Forelimb muscle (tissue), 1 donor: ENCODE results near the gene CD248. TPM values are rescaled to one million over a fixed set of nuclear protein-coding genes. Genes with fewer than 3 reads are reported as not detected.
A peak's percentile ranks its signal among the peaks of the same experiment; 100 is the strongest.
"Not testable (repeated sequence)": the region's sequence is repeated elsewhere in the genome, so short reads cannot be mapped to it uniquely, and the experiment has no call there.

Experiments
- DNase-seq: peaks from one replicate; pipeline ENCODE4 v3.0.0-alpha.2; 2013; ENCODE audit warnings: low read depth
- polyA plus RNA-seq: library from polyadenylated mRNA; unstranded; fragments of 120-200 nt; gene quantifications from one replicate; pipeline ENCODE4 v1.2.1, GENCODE V29; 2013; ENCODE audit not compliant: insufficient read length

CD248 gene, protein sequence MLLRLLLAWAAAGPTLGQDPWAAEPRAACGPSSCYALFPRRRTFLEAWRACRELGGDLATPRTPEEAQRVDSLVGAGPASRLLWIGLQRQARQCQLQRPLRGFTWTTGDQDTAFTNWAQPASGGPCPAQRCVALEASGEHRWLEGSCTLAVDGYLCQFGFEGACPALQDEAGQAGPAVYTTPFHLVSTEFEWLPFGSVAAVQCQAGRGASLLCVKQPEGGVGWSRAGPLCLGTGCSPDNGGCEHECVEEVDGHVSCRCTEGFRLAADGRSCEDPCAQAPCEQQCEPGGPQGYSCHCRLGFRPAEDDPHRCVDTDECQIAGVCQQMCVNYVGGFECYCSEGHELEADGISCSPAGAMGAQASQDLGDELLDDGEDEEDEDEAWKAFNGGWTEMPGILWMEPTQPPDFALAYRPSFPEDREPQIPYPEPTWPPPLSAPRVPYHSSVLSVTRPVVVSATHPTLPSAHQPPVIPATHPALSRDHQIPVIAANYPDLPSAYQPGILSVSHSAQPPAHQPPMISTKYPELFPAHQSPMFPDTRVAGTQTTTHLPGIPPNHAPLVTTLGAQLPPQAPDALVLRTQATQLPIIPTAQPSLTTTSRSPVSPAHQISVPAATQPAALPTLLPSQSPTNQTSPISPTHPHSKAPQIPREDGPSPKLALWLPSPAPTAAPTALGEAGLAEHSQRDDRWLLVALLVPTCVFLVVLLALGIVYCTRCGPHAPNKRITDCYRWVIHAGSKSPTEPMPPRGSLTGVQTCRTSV
- polyA plus RNA-seq = 76.4 TPM

DNA sequence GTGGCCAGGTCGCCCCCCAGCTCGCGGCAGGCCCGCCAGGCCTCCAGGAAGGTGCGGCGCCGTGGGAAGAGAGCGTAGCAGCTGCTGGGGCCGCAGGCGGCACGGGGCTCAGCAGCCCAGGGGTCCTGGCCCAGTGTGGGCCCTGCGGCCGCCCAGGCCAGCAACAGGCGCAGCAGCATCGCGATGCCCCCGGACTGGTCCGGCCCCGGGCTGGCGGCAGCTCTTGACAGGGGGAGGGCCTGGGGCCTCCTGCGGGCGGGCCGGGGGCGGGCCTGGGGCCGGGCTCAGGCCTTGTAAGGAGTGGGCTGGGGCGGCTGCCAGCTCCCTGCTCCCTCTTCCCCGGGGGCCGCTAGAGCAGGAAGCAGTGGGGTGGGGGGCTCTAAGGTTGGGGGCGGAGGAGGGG lies at the start of gene CD248:
Gene CD248, minus strand, starts transcription at position 196 of the 403 bp plus-strand sequence. Its CDS starts 17 bp downstream, at position 179.
- DNase-seq = no peak

DNA sequence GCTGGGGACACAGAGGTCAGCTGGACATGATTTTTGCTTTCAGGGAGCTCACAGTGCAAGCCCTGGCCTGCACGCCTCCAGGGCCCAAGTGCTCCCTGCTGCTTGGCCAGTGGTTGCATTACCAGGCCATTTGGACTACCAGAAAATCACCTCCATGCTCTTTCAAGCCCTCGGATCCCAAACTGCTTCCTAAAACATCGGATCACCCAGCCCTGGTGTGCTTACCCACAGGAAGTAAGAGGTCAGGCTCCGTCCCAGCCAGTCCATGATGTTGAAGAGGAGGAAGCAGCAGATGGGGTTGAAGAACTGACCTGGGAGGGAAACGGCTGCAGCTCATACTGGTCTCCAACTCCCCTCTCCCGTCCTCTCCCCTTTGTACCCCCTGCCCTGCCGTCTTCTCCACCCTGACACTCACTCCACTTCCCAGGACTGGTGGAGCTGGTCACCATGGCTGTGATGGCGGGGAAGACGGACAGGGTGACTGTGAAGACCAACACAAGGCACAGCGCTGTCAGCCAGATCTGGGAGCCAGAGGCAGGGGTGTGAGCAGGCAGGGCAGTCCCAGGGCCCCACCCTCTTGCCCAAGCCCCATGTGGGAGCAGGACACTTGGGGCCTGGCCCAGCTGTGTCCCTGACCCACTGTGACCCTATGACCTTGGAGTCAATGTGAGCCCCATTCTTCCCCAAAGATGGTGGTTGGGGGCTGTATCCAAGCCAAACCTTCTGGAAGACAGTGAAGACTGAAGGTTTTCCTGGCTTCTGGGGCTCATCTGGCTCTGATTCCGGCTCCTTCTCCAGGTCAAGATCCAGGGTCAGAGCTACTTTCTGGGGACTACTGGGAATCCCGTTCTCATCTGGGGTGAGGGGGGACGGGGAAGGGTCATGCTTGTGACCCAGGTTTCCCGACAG lies 49.1 kb upstream of the CD248 start:
- no peak for DNase-seq

DNA sequence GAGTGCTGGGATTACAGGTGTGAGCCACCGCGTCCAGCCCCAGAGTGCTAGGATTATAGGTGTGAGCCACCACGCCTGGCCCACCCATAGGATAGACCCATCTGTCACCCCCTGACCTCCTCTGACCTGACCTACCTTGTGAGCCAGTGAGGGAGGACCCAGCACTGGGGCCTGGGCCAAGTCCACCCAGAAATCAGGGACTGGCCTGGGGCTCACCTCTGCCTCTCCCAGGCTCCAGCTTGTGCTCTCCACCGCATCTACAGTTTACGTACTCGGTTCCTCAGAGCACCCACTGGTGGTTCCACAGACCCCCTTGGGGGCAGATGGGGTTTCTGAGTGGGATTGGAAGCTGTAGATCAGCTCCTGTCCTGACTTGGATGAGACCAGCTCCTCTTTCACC lies 48.3 kb upstream of the CD248 start:
- no peak for DNase-seq

DNA sequence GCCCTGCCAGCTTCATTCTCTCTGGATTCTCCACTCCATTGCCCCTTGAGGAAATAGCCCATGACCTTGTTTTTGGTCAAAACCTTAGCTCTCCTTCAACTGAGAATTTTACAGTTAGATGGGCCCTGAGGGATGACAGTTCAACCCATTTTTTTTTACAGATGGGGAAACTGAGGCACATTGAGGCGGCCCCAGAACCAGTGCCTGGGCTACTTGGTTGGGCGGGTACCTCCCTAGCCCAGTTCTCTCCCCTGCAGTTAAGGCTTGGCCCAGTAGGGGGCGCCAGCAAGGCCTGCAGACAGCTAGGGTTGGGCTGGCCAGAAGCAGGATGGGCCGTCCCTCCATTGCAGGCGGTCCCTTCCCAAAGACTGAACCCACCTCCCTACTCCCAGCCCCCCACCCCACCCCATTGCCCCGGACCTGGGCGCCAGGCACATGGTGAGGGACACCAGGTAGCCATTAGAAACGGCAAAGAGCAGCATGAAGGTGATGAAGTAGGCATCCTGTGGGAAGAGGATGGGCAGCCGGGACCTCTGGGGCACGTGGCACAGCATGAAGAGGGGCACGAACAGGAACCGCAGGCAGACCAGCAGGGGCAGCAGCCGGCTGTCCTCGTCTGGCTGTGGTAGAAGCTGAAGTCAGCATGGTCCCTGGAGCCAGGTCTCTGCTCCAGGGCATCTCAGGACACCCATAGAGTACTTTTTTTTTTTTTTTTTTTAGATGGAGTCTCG lies 47.1 kb upstream of the CD248 start:
- no peak for DNase-seq

DNA sequence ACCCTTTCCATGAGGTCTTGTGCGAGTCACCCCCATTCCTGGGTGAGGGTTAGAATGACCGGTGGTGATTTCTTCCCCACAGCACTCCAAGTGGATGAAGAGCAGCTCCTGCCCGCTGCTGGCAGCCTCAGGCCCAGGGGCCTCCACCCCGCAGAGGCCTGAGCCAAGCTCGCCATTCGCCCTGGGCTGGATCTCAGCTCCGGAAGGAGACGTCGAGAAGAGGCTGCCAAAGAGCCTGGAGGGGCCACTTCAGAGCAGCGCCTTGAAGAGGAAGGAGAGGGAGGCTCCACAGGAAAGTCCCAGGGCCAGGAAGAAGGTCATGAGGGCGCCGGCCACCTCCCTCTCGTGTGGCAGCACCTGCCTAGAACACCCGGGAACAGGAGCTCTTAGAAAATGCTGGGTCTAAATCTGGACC lies 46.4 kb upstream of the CD248 start:
- DNase-seq = no peak

DNA sequence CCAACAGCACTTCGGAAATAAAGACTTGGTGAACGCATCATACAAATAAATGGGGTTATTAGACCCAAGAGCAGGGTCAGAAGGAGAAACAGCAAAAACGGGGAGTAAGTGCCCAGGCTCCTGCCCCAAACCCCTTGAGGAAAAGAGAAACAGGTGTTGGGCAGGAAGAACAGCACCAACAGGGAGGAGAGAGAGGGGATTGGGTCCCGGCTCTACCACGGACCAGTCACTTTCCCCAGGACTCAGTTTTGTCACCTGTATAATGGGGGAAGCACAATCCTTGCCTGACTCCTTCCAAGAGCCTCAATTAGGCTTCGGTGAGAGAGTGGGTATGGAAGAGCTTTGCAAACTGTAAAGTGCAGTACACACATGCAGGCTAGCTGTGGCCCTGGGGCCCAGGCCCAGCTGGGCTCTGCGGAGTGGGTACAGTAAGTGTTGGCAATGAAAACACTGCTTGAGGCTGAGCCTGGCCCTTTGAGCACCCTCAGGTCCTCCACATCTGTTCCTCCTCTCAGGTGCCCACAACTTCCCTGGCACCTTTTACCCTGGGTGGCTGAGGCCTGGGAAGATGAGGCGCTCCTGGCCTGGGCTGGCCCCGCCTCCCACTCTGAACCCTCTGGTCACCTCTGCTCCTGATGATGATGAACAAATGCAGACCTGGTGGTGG lies 45.8 kb upstream of the CD248 start:
- no peak for DNase-seq

DNA sequence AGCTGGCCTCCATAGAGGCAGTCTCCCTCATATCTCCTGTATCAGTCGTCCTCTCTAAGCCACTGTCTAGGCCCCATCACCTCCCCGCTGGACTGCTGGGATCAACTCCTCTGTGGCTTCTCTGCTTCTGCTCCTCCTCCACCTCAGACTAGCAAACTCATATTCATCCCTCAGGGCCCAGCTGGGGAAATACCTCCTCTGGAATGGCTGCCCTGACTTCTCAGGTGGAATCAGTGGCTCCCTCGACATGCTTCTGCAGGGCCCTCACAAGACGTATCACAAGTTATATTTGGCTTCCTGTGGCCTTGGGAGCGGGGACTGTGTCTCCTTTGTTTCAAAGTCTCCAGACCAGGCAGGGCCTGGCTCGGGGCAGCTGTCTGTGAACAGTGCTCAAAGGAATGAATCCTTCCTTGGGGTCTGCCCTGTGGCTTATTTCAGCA lies 44.7 kb upstream of the CD248 start:
- DNase-seq = no peak

DNA sequence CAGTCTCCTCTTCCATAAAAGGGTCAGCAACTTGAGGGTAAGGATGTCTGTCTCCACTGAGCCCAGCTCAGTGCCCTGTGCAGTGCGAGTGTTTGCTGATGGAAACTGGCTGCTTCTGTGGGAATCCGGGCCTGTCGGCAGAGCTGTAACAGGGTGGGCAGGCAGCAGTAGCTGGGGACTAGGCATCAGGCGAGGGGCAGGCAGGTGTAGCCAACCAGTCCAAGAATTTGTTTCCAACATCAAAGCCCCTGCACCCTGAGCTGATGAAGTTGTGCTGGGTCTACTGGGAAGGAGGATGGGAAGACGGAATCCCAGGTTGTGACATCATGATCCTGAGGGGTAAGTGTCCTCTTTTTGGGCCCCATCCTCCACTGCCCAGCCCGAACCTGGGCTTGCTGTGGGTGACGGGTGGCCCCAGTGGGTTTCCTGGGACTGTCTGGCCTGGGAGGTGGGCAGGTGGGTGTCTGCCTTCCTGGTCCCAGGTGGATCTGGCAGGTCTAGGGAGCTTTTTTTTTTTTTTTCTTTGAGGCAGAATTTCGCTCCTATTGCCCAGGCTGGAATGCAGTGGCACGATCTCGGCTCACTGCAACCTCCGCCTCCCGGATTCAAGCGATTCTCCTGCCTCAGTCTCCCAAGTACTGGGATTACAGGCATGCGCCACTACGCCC lies 43.7 kb upstream of the CD248 start:
- no peak for DNase-seq

DNA sequence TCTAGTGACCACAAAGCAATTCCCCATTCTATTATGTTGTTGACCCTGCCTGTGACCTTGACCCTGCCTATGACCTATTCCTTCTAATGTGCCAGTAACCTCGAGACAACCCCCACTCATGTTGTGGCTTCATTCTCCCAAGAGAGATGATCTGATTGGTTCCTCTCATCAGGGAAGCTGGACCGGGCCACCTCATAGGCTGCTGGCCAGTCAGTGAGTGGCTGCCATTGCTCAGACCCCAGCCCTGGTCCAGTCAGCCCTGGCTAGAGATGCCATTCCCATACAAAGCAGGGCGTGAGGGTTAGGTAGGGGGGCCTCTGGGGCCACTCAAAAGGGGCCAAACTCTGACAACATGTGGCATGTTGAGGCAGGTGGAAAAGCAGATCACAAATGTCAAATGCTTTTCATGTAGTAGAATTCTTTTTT lies 42.8 kb upstream of the CD248 start:
- DNase-seq = no peak

DNA sequence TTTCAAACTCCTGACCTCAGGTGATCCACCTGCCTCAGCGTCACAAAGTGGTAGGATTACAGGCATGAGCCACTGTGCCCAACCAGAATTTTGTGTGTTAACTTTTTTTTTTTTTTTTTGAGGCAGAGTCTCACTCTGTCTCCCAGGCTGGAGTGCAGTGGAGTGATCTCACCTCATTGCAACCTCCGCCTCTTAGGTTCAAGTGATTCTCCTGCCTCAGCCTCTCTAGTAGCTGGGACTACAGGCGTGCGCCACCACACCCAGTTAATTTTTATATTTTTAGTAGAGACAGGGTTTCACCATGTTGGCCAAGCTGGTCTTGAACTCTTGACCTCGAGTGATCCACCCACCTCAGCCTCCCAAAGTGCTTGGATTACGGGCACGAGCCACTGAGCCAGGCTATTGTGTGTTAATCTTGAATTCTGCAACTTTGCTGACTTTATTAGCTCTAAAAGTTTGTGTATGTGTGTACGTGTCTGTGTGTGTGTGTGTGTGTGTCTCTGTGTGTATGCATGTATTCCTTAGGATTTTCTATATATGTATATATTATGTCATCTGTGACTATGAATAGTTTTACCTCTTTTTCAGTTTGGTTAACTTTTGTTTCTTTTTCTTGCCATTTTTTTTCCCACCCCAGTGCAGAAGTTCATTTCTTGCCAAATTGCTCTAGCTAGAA lies 33.9 kb upstream of the CD248 start:
- not testable (repeated sequence) for DNase-seq

DNA sequence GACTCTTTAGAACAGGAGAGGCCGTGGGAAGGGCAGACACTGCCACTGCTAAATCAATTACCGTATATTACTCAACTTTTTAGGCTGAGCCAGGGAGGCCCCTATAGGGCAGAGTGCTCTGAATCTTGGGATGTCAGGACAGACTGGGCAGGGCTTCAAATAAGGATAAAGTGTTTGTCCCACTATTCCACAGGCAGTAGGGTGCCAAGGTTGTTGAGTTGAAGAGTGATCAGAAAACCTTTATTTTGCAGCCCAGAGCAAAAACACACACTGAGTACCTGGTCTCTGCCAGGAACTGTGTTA lies 32.2 kb upstream of the CD248 start:
- DNase-seq = no peak

DNA sequence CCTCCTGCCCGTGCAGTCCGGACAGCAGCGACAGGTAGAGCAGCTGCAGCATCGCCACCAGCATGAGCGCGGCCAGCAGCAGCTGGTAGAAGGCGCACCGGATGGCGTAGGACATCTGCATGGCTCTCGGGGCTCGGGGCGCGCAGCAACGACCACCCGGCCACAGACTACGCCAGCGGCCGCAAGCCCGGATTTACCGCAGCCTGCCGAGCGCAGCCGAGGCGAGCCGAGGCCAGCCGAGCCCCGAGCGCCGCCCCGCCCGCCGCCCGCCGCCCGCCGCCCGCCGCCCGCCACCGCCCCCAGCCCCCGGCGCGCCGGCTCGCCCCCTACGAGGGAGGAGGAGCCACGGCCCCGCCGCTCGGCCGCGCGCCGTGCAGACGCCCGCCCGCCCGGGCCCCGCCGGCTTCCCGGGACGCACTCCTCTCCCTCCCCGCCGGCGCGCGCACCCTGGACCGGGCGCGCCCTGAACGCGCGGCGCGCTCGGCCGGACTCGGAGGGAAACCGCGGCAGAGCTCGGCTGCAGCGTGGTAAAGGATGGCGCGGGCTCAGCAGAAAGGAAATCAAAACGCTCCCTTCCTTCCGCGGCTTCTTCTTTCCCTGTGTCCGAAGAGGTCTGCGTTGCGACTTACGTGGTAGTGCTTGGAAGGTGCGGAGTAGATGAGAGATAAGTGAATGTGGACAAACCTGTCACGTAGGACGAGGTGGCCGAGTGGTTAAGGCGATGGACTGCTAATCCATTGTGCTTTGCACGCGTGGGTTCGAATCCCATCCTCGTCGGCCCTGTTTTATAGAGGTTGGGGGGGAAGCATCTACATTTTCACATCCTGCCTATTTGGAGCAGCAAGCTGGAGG lies 30.8 kb upstream of the CD248 start, which contains the start of gene B4GAT1:
Gene B4GAT1, minus strand, starts transcription at position 205 of the 852 bp plus-strand sequence. Its CDS starts 84 bp downstream, at position 121.
- peak; percentile 86 for DNase-seq

DNA sequence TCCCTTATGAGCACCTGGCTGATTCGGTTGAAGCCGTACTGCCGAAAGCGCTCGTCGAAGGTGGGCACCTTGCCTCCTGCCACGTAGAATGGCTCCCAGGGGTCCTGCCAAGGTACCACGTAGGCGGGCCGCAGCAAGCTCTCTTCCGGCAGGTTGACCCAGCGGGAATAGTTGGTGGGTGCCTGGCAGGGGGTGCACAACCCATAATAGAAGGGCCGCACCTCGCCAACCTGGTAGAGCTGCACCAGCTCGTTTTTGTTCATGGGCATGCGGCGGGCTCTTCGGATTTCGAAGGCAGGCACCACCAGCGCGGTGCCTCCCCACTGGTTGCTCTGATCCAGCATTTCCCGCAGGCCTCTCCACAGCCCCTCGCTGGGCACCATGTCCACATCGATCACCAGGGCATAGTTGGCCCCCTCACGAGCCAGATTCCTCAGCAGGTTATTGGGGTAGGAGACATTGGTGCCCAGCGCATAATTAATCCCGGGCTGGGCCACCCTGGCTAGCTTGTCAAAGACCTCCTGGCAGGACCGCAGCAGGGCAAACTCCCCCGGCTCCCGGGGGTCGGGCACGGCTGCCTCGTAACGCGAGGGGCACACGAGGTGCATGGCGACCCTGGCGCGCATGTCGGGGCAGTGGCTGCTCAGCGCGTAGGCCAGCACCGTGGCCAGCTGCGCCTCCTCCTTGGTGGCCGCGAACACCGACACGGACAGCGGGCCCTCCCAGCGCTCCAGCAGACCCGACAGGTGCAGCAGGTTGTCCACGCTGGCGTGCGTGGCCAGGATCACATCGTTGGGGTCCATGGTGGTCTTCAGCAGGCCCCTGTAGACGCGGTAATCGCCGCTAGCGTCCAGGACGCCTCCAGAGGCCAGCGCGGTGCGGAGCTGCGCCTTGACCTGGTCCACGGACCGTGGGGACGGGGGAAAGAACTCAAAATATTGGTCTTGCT lies 29.9 kb upstream of the CD248 start:
- no peak for DNase-seq

DNA sequence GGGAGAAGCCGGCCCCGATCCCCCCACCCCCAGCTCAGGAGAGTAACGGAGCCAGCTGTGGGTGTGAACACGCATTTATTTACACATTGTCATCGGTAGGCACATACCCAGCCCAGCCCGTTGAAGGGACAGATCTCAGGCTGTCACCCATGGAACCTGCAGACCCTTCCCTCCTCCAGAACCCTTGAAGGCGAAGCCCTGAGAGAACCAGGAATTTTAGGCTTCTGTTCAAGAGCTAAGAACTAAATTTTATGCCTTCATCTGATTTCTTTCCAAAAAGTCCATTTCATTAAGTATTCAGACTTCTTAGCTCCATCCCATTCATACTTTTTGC lies 28.4 kb upstream of the CD248 start:
- no peak for DNase-seq

DNA sequence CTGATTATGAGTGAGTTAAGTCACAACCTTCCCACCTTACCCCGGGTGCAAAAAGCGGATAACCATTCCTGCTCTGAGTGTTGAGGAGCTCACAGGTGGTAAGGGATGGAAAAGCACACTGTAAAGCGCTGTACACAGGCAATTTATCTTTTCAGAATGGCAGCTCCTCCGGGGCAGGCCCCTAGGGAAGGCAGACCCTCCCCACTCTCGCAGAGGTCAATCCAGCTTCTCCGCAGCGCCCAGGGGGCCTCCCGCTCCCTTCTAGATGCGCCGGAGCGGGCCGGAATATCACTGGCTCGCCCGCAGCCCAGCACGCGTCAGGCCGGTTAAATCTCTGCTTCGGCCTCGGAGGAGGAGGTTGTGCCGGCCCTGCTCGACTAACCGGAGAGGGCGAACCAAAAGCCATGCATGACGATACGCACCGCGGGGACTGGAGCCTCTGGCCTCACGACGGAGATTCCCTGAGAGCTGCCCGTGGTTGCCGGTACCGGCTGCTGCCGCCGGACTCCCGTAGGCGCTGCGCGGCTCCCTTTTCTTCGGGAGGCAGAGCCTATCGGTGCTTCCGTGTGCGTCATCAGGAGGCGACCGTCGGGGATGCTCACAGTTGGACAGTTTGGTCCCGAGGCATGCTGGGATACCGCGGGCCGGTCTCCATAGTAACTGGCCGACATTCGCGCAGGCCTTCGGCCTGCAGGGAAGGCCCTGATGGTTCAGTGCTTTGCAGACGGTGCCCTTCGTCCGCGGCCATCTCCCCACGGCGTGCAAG lies 27.9 kb upstream of the CD248 start, which contains the start of gene BRMS1:
Gene BRMS1, minus strand, starts transcription at position 555 of the 766 bp plus-strand sequence. CDS start 2,870 bp downstream, outside the sequence.
- DNase-seq = peak; percentile 95

DNA sequence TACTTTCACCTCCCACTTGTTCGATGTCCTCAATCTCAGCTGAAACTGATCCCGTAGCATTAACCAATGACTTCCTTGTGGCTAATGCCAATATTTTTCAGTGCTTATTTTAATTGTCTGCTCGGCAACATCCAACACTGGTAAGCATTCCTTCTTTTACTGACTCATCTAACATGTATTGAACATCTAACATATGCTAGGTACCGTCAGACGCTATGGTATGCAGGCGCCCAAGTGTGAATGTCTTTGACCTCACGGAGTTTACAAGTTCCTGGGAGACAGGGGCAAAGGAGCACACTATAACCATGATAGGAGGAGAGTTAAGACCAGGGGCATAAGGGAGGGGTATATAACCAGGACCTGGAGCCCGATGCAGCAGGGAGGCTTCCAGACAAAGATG lies 26.3 kb upstream of the CD248 start:
- no peak for DNase-seq
